ENCODE results near the gene KIAA0040. TPM values are rescaled to one million over a fixed set of nuclear protein-coding genes. Genes with fewer than 3 reads are reported as not detected.

KIAA0040 gene
- total and polyA plus RNA-seq, 10 of the 15 experiments (the other 5 are each of a cell fraction or from before 2014, with no cell fraction given), result 7.6 to 47.7 (median 23.5) TPM

GRCh38 chr1:175191659-175192058 is 917 bp downstream of the KIAA0040 start:
- RAD21 ChIA-PET (ENCODE audit: unreplicated experiment), result interaction anchor here (0.7 to 6.2 kb wide), 15 partner anchors 9 to 127 kb away, joined by 3 to 58 read pairs (median 4); no protein-coding TSS in a partner anchor
- intact Hi-C loops (cut with micrococcal nuclease; ENCODE audit: unreplicated experiment), result no loop called here
- Histone ChIP-seq H3K4me2 (ENCODE audit: control insufficient read depth, insufficient read depth) (peak overlapping the region; percentile 98), H4K20me1 (ENCODE audit: control insufficient read depth, insufficient read depth) (no peaks in the 10 kb centered on the region), H3K4me1 (ENCODE audit: control insufficient read depth, insufficient read depth, low read length) (peaks cover 42% of the 10 kb centered on the region), H3K36me3 (ENCODE audit: control insufficient read depth in 2 of 2, insufficient read depth in 2 of 2, low read length in 1 of 2) (peaks cover 0 to 3% of the 10 kb centered on the region in 2 experiments; a peak in 1 of 4 replicates), H3K27ac (ENCODE audit: control insufficient read depth, insufficient read depth) (peak overlapping the region; percentile 23), H3K9ac (ENCODE audit: control insufficient read depth, insufficient read depth, low read length) (peak overlapping the region; percentile 73), H3K79me2 (ENCODE audit: control insufficient read depth, insufficient read depth, low read length) (peaks cover 48% of the 10 kb centered on the region), H3K9me3 (replicated peaks; ENCODE audit: control insufficient read depth, insufficient read depth, low read length) (no peaks in the 10 kb centered on the region), H3K27me3 (replicated peaks in 1 of 2; ENCODE audit: control insufficient read depth in 2 of 2, insufficient read depth in 2 of 2, low read length in 1 of 2) (no peaks in the 10 kb centered on the region), H3K4me3 (peak overlapping the region; percentile 83), H2AFZ (ENCODE audit: control insufficient read depth, low read depth, low read length) (peak overlapping the region; percentile 59)
- in situ Hi-C loops (cut with MboI), result no loop called here
- ATAC-seq (peak; percentile 57), DNase-seq (ENCODE audit: low read depth, low spot score) (no peak), FAIRE-seq (no peak)
- CTCF ChIA-PET, result interaction anchor here (0.7 to 9.1 kb wide), 15 partner anchors 9 to 162 kb away, joined by 3 to 72 read pairs (median 4); no protein-coding TSS in a partner anchor
- 0% methylated on average over 7 of the region's 7 CpGs for WGBS (ENCODE audit: insufficient coverage, insufficient replicate concordance, low lambda C conversion rate, missing lambda C conversion rate)
- BruUV-seq (replicated peaks), result no TSS peak
- TF ChIP-seq IRF5 (IDR thresholded peaks at IDR 0.05; ENCODE audit: borderline replicate concordance), result no peak
- TF ChIP-seq TARDBP (IDR thresholded peaks at IDR 0.05; ENCODE audit: borderline replicate concordance), result no peak
- peak; percentile 61; the same call in 1 of the 2 replicates for TF ChIP-seq MXI1 (IDR thresholded peaks at IDR 0.05; ENCODE audit: low read depth, low read length)
- TF ChIP-seq NFYA (IDR thresholded peaks at IDR 0.05; ENCODE audit: borderline replicate concordance, low read depth, low read length), result no peak
- SMC1A ChIA-PET (ENCODE audit: uncharacterized antibody, unreplicated experiment), result interaction anchor here (0.7 to 5.7 kb wide), 20 partner anchors 8 to 128 kb away, joined by 3 to 51 read pairs (median 5); no protein-coding TSS in a partner anchor
- POLR2A ChIA-PET, result interaction anchor here (0.7 to 4.1 kb wide), 9 partner anchors 11 to 192 kb away, joined by 3 to 24 read pairs (median 3); partner anchors contain the start of gene CACYBP
